HG02943 (cell line): ENCODE measurements around the gene UBAP2L.
"Not testable (repeated sequence)": the region's sequence is repeated elsewhere in the genome, so short reads cannot be mapped to it uniquely, and the experiment has no call there.

Experiments used
- ATAC-seq: cut with Tn5 transposase; IDR thresholded peaks from one replicate; pipeline ENCODE4 v1.9.1; 2021; ENCODE audit warnings: mild to moderate bottlenecking, low read depth, moderate library complexity; ENCODE audit not compliant: unreplicated experiment

The UBAP2L gene

GRCh38 chr1:154301582-154301981 is 80.8 kb downstream of the UBAP2L start:
- ATAC-seq = no peak

GRCh38 chr1:154304664-154305337 is 84.0 kb downstream of the UBAP2L start:
- ATAC-seq = no peak

GRCh38 chr1:154306151-154306550 is 85.4 kb downstream of the UBAP2L start:
- ATAC-seq = no peak

- not testable (repeated sequence) for ATAC-seq
These were observed 87.0 kb downstream of the UBAP2L start for GRCh38 chr1:154307670-154308270.

GRCh38 chr1:154309136-154309535 is 88.4 kb downstream of the UBAP2L start:
- not testable (repeated sequence) for ATAC-seq

- ATAC-seq = not testable (repeated sequence)
These were observed 91.7 kb downstream of the UBAP2L start for GRCh38 chr1:154312229-154313065.

GRCh38 chr1:154313066-154313356 is 92.3 kb downstream of the UBAP2L start:
- ATAC-seq = no peak

- not testable (repeated sequence) for ATAC-seq
These were observed 93.5 kb downstream of the UBAP2L start for GRCh38 chr1:154314226-154314625.

- ATAC-seq = no peak
These were observed 95.9 kb downstream of the UBAP2L start for GRCh38 chr1:154316704-154317103.

GRCh38 chr1:154318386-154318785 is 97.6 kb downstream of the UBAP2L start:
- ATAC-seq = no peak
